Immature natural killer cell (primary cell): ENCODE results near the gene CFAP73. TPM values are rescaled to one million over a fixed set of nuclear protein-coding genes. Genes with fewer than 3 reads are reported as not detected.
"Not testable (repeated sequence)": the region's sequence is repeated elsewhere in the genome, so short reads cannot be mapped to it uniquely, and the experiment has no call there.

Experiments
- DNase-seq, 3 donors: peaks; one replicate each; pipeline ENCODE4 v3.0.0; 2022; ENCODE audit warnings: mixed read lengths in 1 of 3
- H3K27ac Mint-ChIP-seq, 6 donors: one replicate each; pipeline ENCODE4 v1.8.0; 2020; ENCODE audit warnings: mixed read lengths in 6 of 6, mild to moderate bottlenecking in 5 of 6, inconsistent platforms in 4 of 6, moderate library complexity in 3 of 6
- H3K27me3 Mint-ChIP-seq, 3 donors: one replicate each; pipeline ENCODE4 v1.8.0; 2020 to 2021; ENCODE audit warnings: low read depth in 3 of 3, mild to moderate bottlenecking in 3 of 3, mixed read lengths in 3 of 3, moderate library complexity in 3 of 3, inconsistent platforms in 1 of 3
- H3K36me3 Mint-ChIP-seq, 3 donors: one replicate each; pipeline ENCODE4 v1.8.0; 2020; ENCODE audit warnings: mixed read lengths in 3 of 3, inconsistent platforms in 2 of 3, mild to moderate bottlenecking in 2 of 3
- H3K4me1 Mint-ChIP-seq, 2 donors: one replicate each; pipeline ENCODE4 v1.8.0; 2020; ENCODE audit warnings: inconsistent platforms in 2 of 2, mild to moderate bottlenecking in 2 of 2, mixed read lengths in 2 of 2, moderate library complexity in 1 of 2
- H3K4me3 Mint-ChIP-seq, 5 donors: one replicate each; pipeline ENCODE4 v1.8.0; 2020; ENCODE audit warnings: mild to moderate bottlenecking in 5 of 5, mixed read lengths in 5 of 5, inconsistent platforms in 3 of 5, moderate library complexity in 3 of 5
- H3K9me3 Mint-ChIP-seq, 6 donors: one replicate each; pipeline ENCODE4 v1.8.0; 2020; ENCODE audit warnings: mild to moderate bottlenecking in 6 of 6, mixed read lengths in 6 of 6, inconsistent platforms in 4 of 6, moderate library complexity in 3 of 6
- polyA plus RNA-seq, 3 donors: library from polyadenylated mRNA; unstranded; fragments of 300-500 nt; fragmentation: Illumina TruSeq; gene quantifications; one replicate each; pipeline ENCODE4 v1.2.3, GENCODE V29; 2021

Gene CFAP73
- polyA plus RNA-seq, 3 donors from 2014 or later, result not detected

- H3K4me3 Mint-ChIP-seq, result no peak overlapping the region
- H3K36me3 Mint-ChIP-seq, result no peaks in the 10 kb centered on the region
- H3K9me3 Mint-ChIP-seq, result no peaks in the 10 kb centered on the region
- peaks cover 10 to 11% of the 10 kb centered on the region in 2 donors for H3K4me1 Mint-ChIP-seq
- no peak for DNase-seq
- no peak overlapping the region for H3K27ac Mint-ChIP-seq
- peaks cover 0 to 1% (median 0%) of the 10 kb centered on the region in 3 donors for H3K27me3 Mint-ChIP-seq
These were observed 53.0 kb downstream of the CFAP73 start for GRCh38 chr12:113202300-113203075.

GRCh38 chr12:113203852-113204760 is 54.6 kb downstream of the CFAP73 start:
- H3K4me1 Mint-ChIP-seq, result peaks cover 25 to 26% of the 10 kb centered on the region in 2 donors
- peaks cover 8 to 13% (median 8%) of the 10 kb centered on the region in 3 donors for H3K27me3 Mint-ChIP-seq
- H3K4me3 Mint-ChIP-seq, result no peak overlapping the region
- DNase-seq, result no peak
- H3K9me3 Mint-ChIP-seq, result no peaks in the 10 kb centered on the region
- H3K27ac Mint-ChIP-seq, result peak overlapping the region in 3 of 6 donors; percentile 49 to 73 (median 55)
- H3K36me3 Mint-ChIP-seq, result no peaks in the 10 kb centered on the region

- Mint-ChIP-seq H3K4me3 (no peak overlapping the region), H3K36me3 (no peaks in the 10 kb centered on the region), H3K9me3 (no peaks in the 10 kb centered on the region), H3K4me1 (peaks cover 32 to 33% of the 10 kb centered on the region in 2 donors), H3K27ac (peak overlapping the region in 3 of 6 donors; percentile 38 to 73 (median 49)), H3K27me3 (peaks cover 8 to 13% (median 10%) of the 10 kb centered on the region in 3 donors)
- DNase-seq, result no peak
These were observed 55.3 kb downstream of the CFAP73 start for GRCh38 chr12:113204804-113205203.

GRCh38 chr12:113206802-113207201 is 57.3 kb downstream of the CFAP73 start:
- DNase-seq, H3K9me3 Mint-ChIP-seq, H3K4me3 Mint-ChIP-seq, H3K36me3 Mint-ChIP-seq: not testable (repeated sequence)
- Mint-ChIP-seq H3K4me1 (peaks cover 50 to 53% of the 10 kb centered on the region in 2 donors), H3K27me3 (peaks cover 10 to 15% (median 12%) of the 10 kb centered on the region in 3 donors), H3K27ac (peak overlapping the region in 5 of 6 donors; percentile 86 to 98 (median 92))

GRCh38 chr12:113207613-113208040 is 58.1 kb downstream of the CFAP73 start:
- H3K9me3 Mint-ChIP-seq, result no peaks in the 10 kb centered on the region
- H3K27me3 Mint-ChIP-seq, result peaks cover 10 to 15% (median 12%) of the 10 kb centered on the region in 3 donors
- peak overlapping the region; percentile 92 to 98 (median 96) for H3K27ac Mint-ChIP-seq
- H3K4me3 Mint-ChIP-seq, result peak overlapping the region in 4 of 5 donors; percentile 3 to 83 (median 76)
- H3K36me3 Mint-ChIP-seq, result no peaks in the 10 kb centered on the region
- peaks cover 50 to 53% of the 10 kb centered on the region in 2 donors for H3K4me1 Mint-ChIP-seq
- DNase-seq, result no peak

- H3K4me1 Mint-ChIP-seq, result peaks cover 50 to 53% of the 10 kb centered on the region in 2 donors
- peak overlapping the region; percentile 92 to 98 (median 96) for H3K27ac Mint-ChIP-seq
- H3K9me3 Mint-ChIP-seq, result no peaks in the 10 kb centered on the region
- H3K27me3 Mint-ChIP-seq, result peaks cover 10 to 15% (median 12%) of the 10 kb centered on the region in 3 donors
- H3K4me3 Mint-ChIP-seq, result peak overlapping the region; percentile 61 to 83 (median 74)
- DNase-seq, result peak; percentile 90 to 91 (median 90)
- H3K36me3 Mint-ChIP-seq, result no peaks in the 10 kb centered on the region
These were observed 58.8 kb downstream of the CFAP73 start for GRCh38 chr12:113208041-113208934.

Other genes starting within 250 kb of the CFAP73 start
- 10 to 100 TPM; 22.3 to 46.0 (median 25.6) TPM for gene OAS1, start 242.8 kb upstream of the CFAP73 start, polyA plus RNA-seq
- 10 to 100 TPM in 1 of 3 donors, 1 to 10 TPM in 2; 2.2 to 16.7 (median 9.0) TPM for gene OAS3, start 211.2 kb upstream of the CFAP73 start, polyA plus RNA-seq
- gene OAS2, start 171.2 kb upstream of the CFAP73 start, polyA plus RNA-seq, result 10 to 100 TPM; 24.3 to 64.5 (median 26.9) TPM
- 1 to 10 TPM in 2 of 3 donors, not detected in 1; 1.1 to 2.1 TPM for gene DTX1, start 93.0 kb upstream of the CFAP73 start, polyA plus RNA-seq
- gene RASAL1, start 14.0 kb upstream of the CFAP73 start, polyA plus RNA-seq, result not detected
- gene DDX54, start 35.8 kb downstream of the CFAP73 start, polyA plus RNA-seq, result 10 to 100 TPM in 2 of 3 donors, 1 to 10 TPM in 1; 7.8 to 34.2 (median 11.0) TPM
- gene RITA1, start 36.0 kb downstream of the CFAP73 start, polyA plus RNA-seq, result 10 to 100 TPM; 31.3 to 36.6 (median 33.1) TPM
- 1 to 10 TPM in 2 of 3 donors, not detected in 1; 3.0 to 3.1 TPM for gene TPCN1, start 71.7 kb downstream of the CFAP73 start, polyA plus RNA-seq
- gene SLC8B1, start 185.4 kb downstream of the CFAP73 start, polyA plus RNA-seq, result 10 to 100 TPM in 2 of 3 donors, 1 to 10 TPM in 1; 8.0 to 18.6 (median 10.3) TPM
- 10 to 100 TPM in 1 of 3 donors, 1 to 10 TPM in 2; 4.8 to 10.1 (median 5.5) TPM for gene PLBD2, start 208.9 kb downstream of the CFAP73 start, polyA plus RNA-seq